PC-9 (cell line): Measurements from ENCODE around the gene ABCA1. TPM values are rescaled to one million over a fixed set of nuclear protein-coding genes. Genes with fewer than 3 reads are reported as not detected.

Experiments
- BruUV-seq: library from RNA; stranded (reverse); fragments of 400-500 nt; replicated peaks from 2 replicates; lab custom pipeline; 2021; lab: Mats Ljungman, UMichigan
- CTCF ChIA-PET: fragments of 300-600 bp; sonication (Branson Sonifier 250); formaldehyde crosslinking; loops from one replicate; lab custom pipeline; 2022; ENCODE audit warnings: antibody characterized with exemption; lab: Charles Lee
- POLR2A ChIA-PET: fragments of 300-600 bp; sonication (Branson Sonifier 250); formaldehyde crosslinking; loops from one replicate; lab custom pipeline; 2022; ENCODE audit warnings: antibody characterized with exemption; ENCODE audit not compliant: unreplicated experiment; lab: Charles Lee
- DNase-seq, 2 experiments: peaks; one replicate each; pipeline versions ENCODE4 v3.0.0 to v3.0.0-alpha.2; 2015 to 2022; ENCODE audit warnings: mixed read lengths in 1 of 2
- H2AFZ ChIP-seq: fragments of 200-600 bp; sonication (generic); 2 replicates; pipeline ENCODE4 v1.8.1; 2017; ENCODE audit warnings: antibody characterized with exemption
- H3F3A ChIP-seq: fragments of 200-600 bp; sonication (generic); 2 replicates; pipeline ENCODE4 v1.8.1; 2017; ENCODE audit warnings: antibody characterized with exemption, mild to moderate bottlenecking, low read depth; ENCODE audit not compliant: insufficient read depth
- H3K27ac ChIP-seq: fragments of 200-600 bp; sonication (generic); 2 replicates; pipeline ENCODE4 v1.6.1; 2016; ENCODE audit warnings: mixed run types
- H3K27me3 ChIP-seq: fragments of 200-600 bp; sonication (generic); 2 replicates; pipeline ENCODE4 v1.6.1; 2016; ENCODE audit warnings: low read depth, mixed run types; ENCODE audit not compliant: insufficient read depth
- H3K36me3 ChIP-seq: fragments of 200-600 bp; sonication (generic); 2 replicates; pipeline ENCODE4 v1.6.1; 2016; ENCODE audit warnings: low read depth, mixed run types
- H3K4me1 ChIP-seq: fragments of 200-600 bp; sonication (generic); replicated peaks from 2 replicates; pipeline ENCODE4 v1.6.1; 2016; ENCODE audit warnings: mixed run types; ENCODE audit not compliant: insufficient read depth
- H3K4me2 ChIP-seq: fragments of 200-600 bp; sonication (generic); 2 replicates; pipeline ENCODE4 v1.6.1; 2017; ENCODE audit warnings: mixed run types
- H3K4me3 ChIP-seq: fragments of 200-600 bp; sonication (generic); 2 replicates; pipeline ENCODE4 v1.6.1; 2016; ENCODE audit warnings: mixed run types
- H3K79me2 ChIP-seq: fragments of 200-600 bp; sonication (generic); 2 replicates; pipeline ENCODE4 v1.6.1; 2017; ENCODE audit warnings: low read depth, mixed run types
- H3K9me2 ChIP-seq: fragments of 200-600 bp; sonication (generic); 2 replicates; pipeline ENCODE4 v1.8.1; 2017; ENCODE audit warnings: mild to moderate bottlenecking; ENCODE audit not compliant: insufficient read depth
- H3K9me3 ChIP-seq: fragments of 200-600 bp; sonication (generic); 2 replicates; pipeline ENCODE4 v1.8.1; 2016; ENCODE audit warnings: low read depth; ENCODE audit not compliant: insufficient read depth
- H4K20me1 ChIP-seq: fragments of 200-600 bp; sonication (generic); 2 replicates; pipeline ENCODE4 v1.8.1; 2017; ENCODE audit not compliant: insufficient read depth
- CTCF ChIP-seq: fragments of 200-600 bp; sonication (generic); conservative IDR thresholded peaks from 2 replicates; pipeline ENCODE4 v1.6.1; 2017; ENCODE audit warnings: mixed run types, antibody characterized with exemption, mild to moderate bottlenecking, moderate library complexity
- EZH2 ChIP-seq: fragments of 200-600 bp; sonication (generic); IDR thresholded peaks from 2 replicates; pipeline ENCODE4 v1.8.0; 2017; ENCODE audit warnings: antibody characterized with exemption, low read depth
- intact Hi-C: fragments of 100-400 bp; cut with micrococcal nuclease; formaldehyde crosslinking; loops from one replicate; pipeline ENCODE4 v1.10.0; 2022; ENCODE audit not compliant: unreplicated experiment
- total RNA-seq: library from RNA; stranded (reverse); gene quantifications from 2 replicates; pipeline ENCODE4 v1.2.3, GENCODE V29; 2021

Gene ABCA1
- total RNA-seq, 1 experiment from 2014 or later = 38.3 TPM

- Histone ChIP-seq H4K20me1 (no peaks in the 10 kb centered on the region), H3K27ac (peak overlapping the region; percentile 47), H2AFZ (peak overlapping the region; percentile 100), H3K36me3 (peaks cover 7% of the 10 kb centered on the region; the same call in 1 of the 2 replicates), H3F3A (no peaks in the 10 kb centered on the region), H3K4me3 (peak overlapping the region; percentile 94), H3K9me2 (no peaks in the 10 kb centered on the region), H3K4me1 (peaks cover 19% of the 10 kb centered on the region), H3K27me3 (no peaks in the 10 kb centered on the region), H3K4me2 (peak overlapping the region; percentile 97), H3K9me3 (no peaks in the 10 kb centered on the region), H3K79me2 (peaks cover 13% of the 10 kb centered on the region; the same call in 1 of the 2 replicates)
- intact Hi-C loops = loop anchor here (5.0 to 10.0 kb wide), 2 partner anchors 656 to 946 kb away; partner anchors contain the start of genes SMC2 and TMEM38B
- ChIA-PET CTCF (no interaction called here), POLR2A (interaction anchor here (0.5 to 0.6 kb wide), 2 partner anchors 680 to 967 kb away, joined by 4 to 5 read pairs; no protein-coding TSS in a partner anchor)
- TF ChIP-seq CTCF = no peak
- no peak for TF ChIP-seq EZH2
- no TSS peak for BruUV-seq
- DNase-seq = no peak
Measured at GRCh38 chr9:104748359-104749031, 179.5 kb downstream of the ABCA1 start.

- Histone ChIP-seq H3F3A (no peaks in the 10 kb centered on the region), H3K36me3 (peaks cover 7% of the 10 kb centered on the region; the same call in 1 of the 2 replicates), H3K79me2 (peaks cover 13% of the 10 kb centered on the region; the same call in 1 of the 2 replicates), H3K4me1 (peaks cover 19% of the 10 kb centered on the region), H3K4me2 (peak within 1 kb of the TSS; percentile 97), H4K20me1 (no peaks in the 10 kb centered on the region), H3K4me3 (peak within 1 kb of the TSS; percentile 94), H3K9me3 (no peaks in the 10 kb centered on the region), H3K27ac (peak within 1 kb of the TSS; percentile 47), H3K27me3 (no peaks in the 10 kb centered on the region), H2AFZ (peak within 1 kb of the TSS; percentile 100), H3K9me2 (no peaks in the 10 kb centered on the region)
- BruUV-seq = TSS peak; percentile 80
- intact Hi-C loops = loop anchor here (5.0 to 10.0 kb wide), 2 partner anchors 655 to 947 kb away; partner anchors contain the start of genes SMC2 and TMEM38B
- CTCF ChIA-PET = no interaction called here
- DNase-seq = peak; percentile 71 to 87
- TF ChIP-seq CTCF = no peak
- no peak for TF ChIP-seq EZH2
- POLR2A ChIA-PET = interaction anchor here (0.5 to 1.0 kb wide), 4 partner anchors 495 to 1747 kb away, joined by 3 to 10 read pairs (median 4); no protein-coding TSS in a partner anchor
Measured at GRCh38 chr9:104747565-104748358, 180.2 kb downstream of the ABCA1 start, which contains the start of gene NIPSNAP3A. NIPSNAP3A (plus strand) TSS chr9:104747683; CDS start chr9:104747793, 110 bp downstream.

GRCh38 chr9:104747245-104747564, 180.8 kb downstream of the ABCA1 start:
- DNase-seq = no peak
- Histone ChIP-seq H3K9me3 (no peaks in the 10 kb centered on the region), H3K27ac (peak overlapping the region; percentile 47), H3K4me3 (peak overlapping the region; percentile 94), H3K4me1 (peaks cover 19% of the 10 kb centered on the region), H3K27me3 (no peaks in the 10 kb centered on the region), H3K79me2 (peaks cover 13% of the 10 kb centered on the region; the same call in 1 of the 2 replicates), H3F3A (no peaks in the 10 kb centered on the region), H3K36me3 (peaks cover 7% of the 10 kb centered on the region; the same call in 1 of the 2 replicates), H4K20me1 (no peaks in the 10 kb centered on the region), H3K4me2 (peak overlapping the region; percentile 97), H2AFZ (peak overlapping the region; percentile 100), H3K9me2 (no peaks in the 10 kb centered on the region)
- no peak for TF ChIP-seq EZH2
- no peak for TF ChIP-seq CTCF
- intact Hi-C loops = loop anchor here (5.0 to 10.0 kb wide), 2 partner anchors 655 to 948 kb away; partner anchors contain the start of genes SMC2 and TMEM38B
- TSS peak; percentile 77 for BruUV-seq
- CTCF ChIA-PET = interaction anchor here (0.6 to 0.7 kb wide), 2 partner anchors 8 to 690 kb away, joined by 3 to 4 read pairs; no protein-coding TSS in a partner anchor
- POLR2A ChIA-PET = interaction anchor here (0.6 to 1.0 kb wide), 2 partner anchors 496 to 1006 kb away, joined by 3 read pairs; no protein-coding TSS in a partner anchor
